HG03378 (cell line): ENCODE data around the gene CELF2.

Experiments
- ATAC-seq: cut with Tn5 transposase; IDR thresholded peaks from one replicate; pipeline ENCODE4 v1.9.1; 2021; ENCODE audit warnings: mild to moderate bottlenecking, moderate library complexity; ENCODE audit not compliant: unreplicated experiment

The CELF2 gene

DNA sequence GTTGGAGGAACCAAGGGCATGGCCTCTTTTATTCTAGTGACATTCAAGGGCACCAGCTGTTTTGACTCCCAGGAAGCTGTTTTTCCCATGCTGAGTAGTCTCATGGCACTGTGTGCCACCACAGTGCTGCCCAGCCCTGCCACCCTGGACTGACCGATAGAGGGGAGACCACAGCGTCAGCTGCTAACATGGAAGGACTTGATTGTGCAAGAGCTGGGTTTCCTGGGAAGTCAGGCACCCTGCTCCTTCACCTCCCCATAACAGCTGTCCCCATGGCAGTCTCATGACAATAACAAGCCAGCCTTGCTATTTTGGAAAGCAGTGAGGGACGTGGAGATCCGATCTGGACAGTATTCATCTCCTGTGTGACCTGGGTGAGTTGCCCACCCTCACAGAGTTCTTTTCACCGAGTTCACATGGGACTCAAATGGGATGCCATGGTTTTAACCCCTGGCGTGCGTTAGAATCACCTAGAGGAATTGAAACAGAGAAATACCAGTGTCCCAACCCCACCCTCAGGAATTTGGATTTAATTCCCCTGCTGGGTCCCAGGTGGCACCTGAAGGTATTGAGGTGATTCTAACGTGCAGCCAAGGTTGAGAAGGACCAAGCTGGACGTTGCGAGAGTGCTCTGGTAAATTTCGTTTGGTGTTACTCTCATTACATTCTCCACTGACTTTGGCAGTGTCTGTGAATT, 174.8 kb downstream of the CELF2 start:
- no peak for ATAC-seq

DNA sequence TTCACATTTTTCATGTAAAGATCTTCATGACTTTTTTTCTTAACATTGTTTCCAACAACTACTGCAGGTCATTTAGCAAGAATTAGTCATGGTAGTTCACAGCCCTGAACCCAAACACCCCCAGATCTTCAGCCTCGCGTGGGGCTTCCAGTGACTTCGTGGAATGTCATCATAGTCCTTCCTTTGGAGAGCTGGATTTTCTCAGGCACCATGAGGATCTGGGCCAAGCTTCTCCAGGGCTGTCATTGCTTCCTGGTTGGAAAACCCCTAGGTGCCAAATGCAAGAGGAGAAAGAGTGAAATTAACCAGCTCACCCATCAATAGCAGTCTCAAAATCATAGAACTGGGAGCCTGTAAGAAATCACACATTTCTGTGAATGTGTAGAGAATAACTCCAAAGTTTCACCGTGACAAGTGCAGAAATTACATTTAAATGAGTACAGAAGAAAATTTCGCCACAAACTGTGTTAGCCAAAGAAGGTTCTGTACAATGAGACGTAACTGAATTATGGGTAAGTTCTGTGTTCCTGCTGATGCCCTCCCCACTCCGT, 175.4 kb downstream of the CELF2 start:
- ATAC-seq = no peak

DNA sequence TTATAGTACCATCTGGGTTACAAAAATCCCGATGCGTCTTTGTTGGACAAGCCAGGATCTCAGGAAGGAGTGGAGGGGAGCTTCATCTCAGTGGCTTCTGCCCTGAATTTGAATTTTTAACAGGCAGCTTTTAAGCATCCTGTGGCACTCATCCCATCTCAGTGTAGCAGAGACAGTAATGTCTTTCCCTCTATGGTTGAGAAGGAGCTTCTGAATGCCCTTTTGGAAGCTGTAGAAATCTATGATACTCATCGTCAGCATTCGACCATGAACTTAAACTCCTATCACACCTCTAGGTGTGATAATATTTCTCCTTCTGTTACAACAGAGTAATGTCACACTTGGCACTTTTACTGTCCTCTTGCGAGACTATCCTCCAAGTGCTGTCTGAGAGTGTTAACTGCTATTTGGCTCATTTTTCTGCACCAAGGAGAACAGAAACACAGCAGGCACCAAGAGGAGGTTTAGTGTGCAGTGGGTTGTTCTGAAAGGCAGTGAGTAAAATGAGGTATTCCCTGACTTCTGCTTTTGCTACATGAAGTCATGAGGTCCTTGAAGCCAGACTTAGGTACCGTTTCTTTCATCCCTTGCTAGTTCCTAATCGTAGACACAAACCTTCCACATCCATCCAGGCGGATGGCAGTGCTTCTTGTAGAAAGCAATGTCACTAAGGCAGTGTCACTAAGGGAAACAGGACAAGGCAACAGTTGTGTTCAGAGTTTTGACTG, 177.4 kb downstream of the CELF2 start:
- ATAC-seq = peak; percentile 35

DNA sequence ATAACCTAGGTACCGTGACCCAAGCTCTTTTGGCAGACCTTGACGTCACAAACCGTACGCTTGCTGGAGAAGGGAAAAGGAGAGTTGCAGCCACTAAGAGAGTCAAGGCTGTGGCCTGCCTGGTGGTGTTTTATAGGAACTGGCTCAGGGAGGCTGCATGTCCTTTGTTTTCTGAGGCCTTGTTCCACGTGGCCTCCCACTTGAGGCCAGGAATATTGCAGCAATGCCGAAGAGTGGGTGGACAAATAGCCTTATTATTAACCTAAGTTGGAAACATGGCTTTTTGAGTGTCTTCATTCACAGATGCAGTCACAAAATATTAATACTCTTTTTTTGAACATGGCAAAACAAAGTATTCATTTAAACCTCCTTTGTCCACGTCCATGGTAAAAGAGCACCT, 178.0 kb downstream of the CELF2 start:
- no peak for ATAC-seq

DNA sequence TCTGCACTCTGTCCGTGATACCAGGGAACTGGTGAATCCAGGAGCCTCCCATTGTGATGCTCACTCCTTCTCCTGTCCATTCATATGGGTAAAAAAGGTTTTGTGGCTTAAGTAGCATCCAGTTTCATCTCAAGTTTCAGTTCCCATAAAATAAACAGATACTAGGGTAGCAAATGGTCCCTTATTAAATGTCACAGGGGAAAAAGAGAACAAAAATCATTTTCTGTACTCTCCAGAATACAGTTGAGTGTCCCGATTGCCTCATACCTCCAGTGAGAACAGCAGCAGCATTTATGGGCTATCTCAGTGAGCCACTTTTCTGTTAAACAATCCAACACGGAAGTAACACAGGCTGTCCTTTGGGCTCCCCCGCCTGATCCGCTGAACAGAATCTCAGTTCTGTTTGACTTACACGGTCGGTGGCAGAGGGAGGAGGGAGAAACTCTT, 179.6 kb downstream of the CELF2 start:
- peak; percentile 81 for ATAC-seq

DNA sequence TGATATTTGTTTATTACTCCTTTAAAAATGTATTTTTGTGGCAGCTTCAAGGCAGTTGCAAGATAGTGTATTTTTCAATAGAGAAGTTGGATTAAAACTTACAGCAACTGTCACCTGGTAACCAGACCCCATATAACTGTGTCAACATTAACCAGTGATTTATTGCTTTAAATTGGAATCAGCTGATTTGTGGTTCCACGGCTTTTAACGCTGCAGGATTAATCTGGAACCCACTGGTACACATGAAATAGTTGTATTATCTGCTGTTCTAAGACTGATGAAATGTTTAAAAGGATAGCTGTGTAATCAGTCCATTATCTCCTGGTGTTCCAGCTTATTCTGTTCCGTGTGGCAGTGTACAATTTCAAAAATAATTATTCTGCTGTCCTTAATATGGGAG, 180.2 kb downstream of the CELF2 start:
- no peak for ATAC-seq

DNA sequence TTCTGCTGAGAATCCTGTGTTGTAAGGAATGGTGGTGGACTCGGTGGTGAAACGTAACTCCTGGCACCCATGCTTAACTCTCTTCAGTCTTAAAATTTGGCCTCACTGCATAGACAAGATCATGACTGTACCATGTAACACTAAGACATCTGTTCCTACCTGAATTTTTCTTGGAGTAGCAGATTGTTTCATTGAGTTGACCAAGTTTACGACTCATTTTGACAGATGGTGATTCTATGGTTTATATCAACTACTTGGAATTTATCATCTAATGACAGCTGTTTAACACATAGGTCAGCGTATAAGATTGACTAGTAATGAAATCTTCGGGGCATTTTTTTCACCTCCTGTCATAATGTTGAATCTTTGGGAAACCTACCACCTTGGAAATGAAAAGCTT, 184.2 kb downstream of the CELF2 start:
- no peak for ATAC-seq

DNA sequence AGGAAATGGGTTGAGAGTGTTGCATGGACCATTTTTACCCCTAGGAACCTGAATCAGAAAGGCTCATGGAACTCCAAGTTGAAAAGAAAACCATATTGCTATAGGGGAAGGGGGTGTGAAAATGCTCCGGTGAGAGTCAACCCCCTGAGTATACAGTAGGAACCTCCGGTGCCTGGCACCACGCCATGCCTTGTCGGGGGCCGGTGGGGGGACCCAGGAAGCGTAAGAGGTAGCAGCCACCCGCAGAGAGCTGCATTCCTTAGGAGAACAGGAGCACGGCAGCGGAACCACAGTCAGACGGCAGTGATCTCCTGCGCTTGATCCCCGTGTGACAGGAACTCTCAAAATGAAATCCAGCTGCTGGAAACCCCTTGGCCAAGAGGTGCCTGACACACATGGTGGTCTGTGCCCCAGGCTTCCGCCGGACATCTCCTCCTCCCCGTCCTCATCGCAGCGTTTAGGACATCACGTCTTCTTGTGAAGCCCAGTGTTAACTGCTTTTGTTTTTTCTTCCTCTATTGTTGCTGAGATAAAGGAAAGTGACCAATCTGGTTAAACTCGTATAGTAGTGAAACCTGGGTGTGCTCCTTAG, 186.8 kb downstream of the CELF2 start:
- ATAC-seq = no peak

DNA sequence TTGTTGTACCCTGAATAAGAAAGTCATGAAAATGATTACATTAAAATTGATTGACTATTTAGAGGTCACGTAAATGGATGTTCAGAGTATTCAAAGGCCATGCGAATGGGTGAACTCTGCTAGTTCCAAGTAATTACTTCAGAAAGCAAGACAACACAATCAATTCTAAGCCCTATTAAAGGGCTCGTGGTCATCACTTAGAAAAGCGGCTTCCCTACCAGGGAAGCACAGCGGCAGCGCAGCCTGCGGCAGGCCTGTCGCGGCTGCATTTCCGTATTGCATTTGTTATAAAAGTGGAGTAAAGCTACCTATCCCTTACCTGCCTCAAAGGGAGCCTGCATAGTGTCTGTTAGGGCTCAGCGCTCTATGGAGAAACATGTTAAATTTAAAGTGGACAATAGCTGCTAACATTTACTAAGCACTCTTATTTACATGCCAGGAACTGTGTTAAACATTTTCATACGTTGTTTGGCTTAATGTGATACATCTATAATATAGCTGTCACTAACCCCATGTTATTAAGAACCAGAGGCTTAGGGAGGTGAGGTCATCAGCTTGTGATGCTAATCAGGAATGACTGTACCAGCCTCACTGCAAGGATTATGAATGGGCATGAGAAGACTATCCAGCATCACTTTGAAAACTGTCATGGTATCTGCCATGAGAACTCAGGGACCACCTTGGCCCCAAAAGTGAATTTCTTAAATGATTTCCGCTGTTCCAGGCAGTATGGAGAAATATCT, 187.5 kb downstream of the CELF2 start:
- no peak for ATAC-seq

DNA sequence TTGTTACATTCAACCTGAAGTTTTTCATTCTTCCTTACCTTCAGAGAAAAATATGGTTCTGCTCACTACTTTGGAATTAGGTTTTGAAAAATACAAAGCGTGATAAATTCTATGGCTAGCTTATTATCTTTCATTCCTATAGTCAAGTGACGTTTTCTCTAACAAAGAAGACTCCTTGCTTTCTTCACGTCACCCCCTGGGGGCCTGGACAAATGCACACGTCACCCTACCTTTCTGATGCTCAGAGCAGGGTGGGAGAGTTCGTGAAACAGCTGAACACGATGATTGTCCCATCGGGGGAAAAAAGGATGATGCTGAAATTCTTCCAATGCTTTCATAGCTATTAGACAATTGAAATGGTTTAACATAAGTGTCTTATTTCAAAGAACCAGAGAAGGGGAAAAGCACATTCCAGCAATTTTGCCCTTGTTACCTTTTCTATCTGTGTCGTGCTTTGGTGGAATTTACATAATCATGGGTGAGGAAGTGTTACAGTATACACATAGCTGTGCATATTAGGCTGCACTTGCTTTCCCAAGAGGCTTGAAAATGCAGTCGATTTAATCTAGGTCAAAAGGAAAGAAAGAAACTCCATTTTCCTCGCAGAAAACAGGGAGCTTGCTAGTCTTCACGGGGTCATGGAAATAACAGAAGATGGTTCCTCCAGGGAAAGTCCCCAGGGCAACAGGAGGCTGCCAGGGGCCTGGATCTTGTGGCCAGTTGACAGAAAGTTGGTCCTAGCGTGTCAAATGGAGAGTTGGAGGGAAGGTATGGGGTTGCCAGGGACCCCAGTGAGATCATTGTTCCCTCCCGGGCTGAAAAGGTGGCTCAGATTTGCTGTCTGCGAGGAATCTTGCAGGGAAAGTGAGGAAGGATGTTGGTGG, 189.2 kb downstream of the CELF2 start:
- no peak for ATAC-seq

DNA sequence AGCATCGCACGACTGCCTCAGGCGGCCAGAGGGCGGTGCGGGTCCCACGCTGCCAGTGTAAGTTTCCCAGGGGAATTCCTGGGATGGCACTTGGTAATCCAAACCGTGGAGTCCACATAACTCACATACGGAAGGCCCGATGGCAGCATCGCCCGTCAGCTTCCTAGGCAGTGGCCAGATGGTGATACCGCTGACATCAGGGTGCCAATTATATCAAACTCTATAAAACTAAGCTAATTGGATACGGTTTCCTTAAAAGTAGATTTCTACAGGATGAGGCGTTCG, 189.8 kb downstream of the CELF2 start:
- no peak for ATAC-seq

DNA sequence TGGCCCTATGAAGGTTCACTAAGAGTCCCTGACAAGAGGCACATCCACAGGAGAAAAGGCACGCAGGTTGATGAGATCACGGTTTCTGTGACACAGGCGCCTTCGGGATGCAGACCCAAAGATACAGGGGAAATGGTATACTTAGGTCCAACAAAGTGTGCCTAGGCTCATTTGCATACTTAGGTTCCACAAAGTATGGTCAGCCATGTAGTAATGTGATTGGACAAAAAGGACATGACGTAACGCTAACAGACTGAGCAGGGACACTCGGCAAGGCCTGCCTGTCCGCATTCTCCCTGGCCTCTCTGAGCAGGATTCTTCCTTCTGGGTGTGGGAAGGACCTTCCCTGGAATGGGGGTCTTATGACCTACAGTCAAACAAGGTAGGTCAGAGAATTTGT, 190.6 kb downstream of the CELF2 start:
- no peak for ATAC-seq

DNA sequence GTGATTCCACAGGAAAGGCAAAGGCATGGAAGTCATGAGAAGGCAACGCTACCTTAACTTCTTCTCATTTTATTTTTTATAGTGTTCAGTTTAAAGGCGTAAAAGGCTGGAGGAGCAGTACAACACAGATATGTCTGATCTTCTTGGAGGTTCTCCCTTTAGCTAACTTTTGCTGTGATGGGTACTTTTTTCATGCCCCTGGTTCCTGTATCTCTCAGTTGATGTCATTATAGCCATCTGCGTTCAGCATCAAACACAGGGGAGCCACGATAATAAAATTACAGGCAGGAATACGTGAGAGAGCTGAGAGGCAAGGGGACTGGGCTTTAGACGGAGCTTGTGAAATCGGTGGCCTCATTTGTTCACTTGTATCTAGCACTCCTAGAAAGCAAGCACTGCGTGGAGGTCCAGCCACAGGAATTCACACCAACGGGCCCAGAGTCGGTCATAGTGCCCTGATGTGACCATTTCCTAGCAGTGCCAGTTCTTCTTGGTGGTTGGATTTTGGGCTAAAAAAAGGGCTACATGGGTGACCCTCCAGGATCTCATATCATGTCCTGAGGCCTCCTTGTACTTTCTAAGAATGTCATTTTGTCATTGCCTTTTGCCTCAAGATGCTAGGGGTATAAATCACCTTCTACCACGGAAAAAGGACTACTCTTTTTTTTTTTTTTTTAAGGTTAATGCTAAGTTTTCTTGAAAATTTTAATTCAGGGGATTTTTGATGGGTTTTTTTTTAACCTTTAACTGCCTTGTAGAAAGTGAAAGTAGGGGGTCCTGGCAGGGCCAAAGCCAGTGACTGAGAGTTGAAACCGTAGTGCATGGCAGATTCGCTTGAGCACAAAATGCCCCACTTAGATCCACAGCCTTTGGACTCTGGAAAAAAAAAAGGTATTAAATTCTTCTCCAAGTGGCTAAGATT, 191.5 kb downstream of the CELF2 start:
- peak; percentile 71 for ATAC-seq

DNA sequence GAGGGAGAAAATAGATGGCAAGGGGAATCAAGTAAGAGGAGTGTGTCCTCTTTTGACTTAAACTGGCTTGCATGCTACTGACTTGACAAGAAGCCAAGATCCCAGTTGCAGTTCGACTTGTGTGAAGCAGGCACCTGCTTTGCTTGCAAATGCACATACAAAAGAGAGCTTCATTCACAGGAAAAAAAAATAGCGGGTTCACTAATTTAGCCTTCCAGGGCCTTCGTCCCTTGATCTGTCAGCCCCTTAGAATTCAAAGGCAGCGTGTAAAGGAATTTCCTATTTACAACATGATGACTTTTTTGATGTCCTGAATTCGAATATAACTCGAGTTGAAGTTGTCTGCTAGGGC, 192.1 kb downstream of the CELF2 start:
- peak; percentile 40 for ATAC-seq

DNA sequence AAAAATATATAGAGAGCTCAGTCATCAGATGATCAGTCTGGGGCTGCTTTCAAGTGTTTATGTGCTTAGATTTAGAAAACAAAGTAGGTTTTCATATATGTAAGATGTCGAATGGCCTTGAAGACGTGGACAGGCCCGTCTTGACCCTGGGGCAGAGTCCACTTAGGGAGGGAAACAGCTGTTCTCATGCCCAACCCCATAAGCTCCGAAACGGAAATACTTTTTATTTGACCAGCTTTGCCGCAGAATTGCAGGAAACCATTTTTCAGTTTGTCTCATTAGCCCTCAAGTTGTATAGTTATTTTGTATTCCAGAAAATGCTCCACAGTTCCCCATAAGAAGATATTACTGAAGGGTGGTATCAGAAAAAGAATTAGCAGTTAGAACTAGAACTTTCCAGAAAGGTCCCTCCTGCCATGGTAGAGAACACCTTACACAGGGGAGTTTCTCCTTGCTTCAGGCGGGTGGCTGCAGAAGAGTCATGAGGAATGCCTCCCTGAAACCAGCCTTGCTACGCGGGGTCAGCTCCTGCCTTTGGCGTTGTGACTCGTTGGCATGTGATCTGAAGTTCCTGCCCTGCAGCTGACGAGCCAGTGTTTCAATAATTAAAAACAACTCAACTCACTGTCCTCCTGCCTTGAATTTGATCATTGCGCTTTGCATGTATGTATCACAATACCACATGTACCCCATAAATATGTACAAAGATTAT, 192.7 kb downstream of the CELF2 start:
- peak; percentile 3 for ATAC-seq

DNA sequence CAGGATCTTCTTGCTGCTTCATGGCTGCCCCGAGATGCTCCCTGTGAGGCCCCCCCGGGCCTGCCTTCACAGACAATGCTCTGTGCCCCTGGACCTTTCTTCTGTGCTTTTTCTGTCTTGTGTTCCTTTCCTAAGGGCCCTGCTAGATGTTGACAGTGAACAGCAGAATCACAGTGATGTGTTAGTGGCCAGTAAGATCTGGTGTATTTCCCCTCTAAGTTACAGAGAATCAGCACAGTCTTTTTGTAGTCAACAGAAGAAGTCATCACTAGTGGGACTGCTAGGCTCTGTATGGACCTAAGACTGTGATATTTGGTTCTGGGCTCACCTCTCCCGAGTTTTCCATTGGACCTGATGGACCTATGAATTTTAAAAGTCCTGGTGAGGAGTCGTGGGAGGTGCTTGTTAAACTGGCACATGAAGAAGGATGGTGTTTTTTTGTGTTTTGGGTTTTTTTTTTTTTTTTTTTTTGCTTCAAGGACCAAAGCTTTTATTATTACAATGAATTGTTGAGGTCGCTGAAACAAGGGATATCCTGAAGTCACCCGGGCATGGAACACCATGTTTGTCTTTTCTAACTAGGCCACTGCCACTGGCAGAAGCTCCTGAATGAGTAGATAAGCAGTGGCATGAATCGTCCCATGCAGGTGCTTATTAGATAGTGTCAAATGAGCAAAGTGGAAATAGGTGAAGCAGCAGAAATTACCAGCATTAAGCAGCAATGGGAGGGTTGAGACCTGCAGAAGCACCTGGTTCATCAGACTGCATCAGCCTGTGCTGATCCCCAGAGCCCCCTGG, 194.8 kb downstream of the CELF2 start:
- ATAC-seq = no peak

DNA sequence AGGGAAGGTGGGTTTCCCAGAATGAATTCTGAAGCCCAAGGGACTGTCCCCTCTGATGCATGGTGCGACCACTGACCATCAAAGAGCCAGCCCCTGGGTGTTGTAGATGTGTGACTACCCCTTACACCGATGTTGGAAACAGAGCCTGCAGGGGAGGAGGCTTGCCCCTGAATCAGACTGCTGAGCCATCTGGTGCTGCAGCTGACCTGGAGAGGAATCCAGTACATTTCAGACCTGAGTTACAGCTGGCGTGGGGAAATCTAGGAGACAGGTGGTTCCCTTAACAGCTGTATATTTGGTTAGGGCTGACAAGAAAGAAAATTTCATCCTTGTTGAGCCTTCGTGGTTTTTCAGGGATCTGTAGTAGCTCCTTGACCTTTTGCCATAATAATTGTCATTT, 195.5 kb downstream of the CELF2 start:
- no peak for ATAC-seq

DNA sequence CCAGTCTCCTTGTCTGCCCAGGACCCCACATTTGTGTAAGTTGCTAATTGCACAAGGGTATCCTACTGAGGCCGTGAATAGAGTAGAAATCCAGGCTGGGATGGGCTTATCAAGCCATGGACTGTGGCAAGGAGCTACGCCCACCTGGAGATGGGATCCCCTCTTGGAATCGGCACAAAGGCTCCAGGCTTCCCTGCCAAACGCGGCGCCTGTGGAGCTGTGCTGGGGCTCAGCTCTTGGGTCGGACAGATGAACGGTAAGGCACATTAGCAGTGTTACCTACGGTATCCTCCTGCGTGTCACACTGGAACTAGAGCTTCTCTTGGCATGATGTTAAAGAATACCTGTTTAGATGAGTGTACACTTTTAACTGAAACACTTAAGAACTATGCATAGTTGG, 196.7 kb downstream of the CELF2 start:
- ATAC-seq = no peak
